HG03280 (cell line): ENCODE data around the gene FOXP1.

Experiments
- ATAC-seq: cut with Tn5 transposase; IDR thresholded peaks from one replicate; pipeline ENCODE4 v1.9.1; 2021; ENCODE audit warnings: mild to moderate bottlenecking, moderate library complexity; ENCODE audit not compliant: unreplicated experiment

FOXP1 gene

DNA sequence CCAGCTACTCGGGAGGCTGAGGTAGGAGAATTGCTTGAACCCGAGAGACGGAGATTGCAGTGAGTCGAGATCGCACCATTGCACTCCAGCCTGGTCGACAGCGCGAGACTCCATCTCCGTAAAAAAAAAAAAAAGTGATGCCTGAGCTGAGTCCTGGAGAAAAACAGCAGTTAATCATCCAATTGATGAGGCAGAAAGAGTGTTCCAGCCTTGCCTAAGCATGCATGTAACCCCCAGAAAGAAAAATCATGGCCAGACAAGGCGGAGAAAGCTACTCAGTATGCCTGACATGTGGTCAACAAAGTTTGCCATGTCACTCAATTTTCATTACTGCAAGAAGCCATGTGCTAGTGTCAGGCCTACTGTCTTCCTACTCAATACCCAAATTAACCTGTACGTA lies 678.0 kb downstream of the FOXP1 start:
- no peak for ATAC-seq
